ENCODE results near the gene ZNF764.
"Not testable (repeated sequence)": the region's sequence is repeated elsewhere in the genome, so short reads cannot be mapped to it uniquely, and the experiment has no call there.

Gene ZNF764

GRCh38 chr16:30557957-30558788 is at the start of gene ZNF764:
Gene ZNF764, minus strand, starts transcription at chr16:30558374. Its CDS starts 192 bp downstream, at chr16:30558182.
- DNase-seq (ENCODE audit: low spot score): peak; percentile 96

- no peak for DNase-seq (ENCODE audit: low spot score)
Measured at GRCh38 chr16:30606004-30606403, 47.8 kb upstream of the ZNF764 start.

DNA sequence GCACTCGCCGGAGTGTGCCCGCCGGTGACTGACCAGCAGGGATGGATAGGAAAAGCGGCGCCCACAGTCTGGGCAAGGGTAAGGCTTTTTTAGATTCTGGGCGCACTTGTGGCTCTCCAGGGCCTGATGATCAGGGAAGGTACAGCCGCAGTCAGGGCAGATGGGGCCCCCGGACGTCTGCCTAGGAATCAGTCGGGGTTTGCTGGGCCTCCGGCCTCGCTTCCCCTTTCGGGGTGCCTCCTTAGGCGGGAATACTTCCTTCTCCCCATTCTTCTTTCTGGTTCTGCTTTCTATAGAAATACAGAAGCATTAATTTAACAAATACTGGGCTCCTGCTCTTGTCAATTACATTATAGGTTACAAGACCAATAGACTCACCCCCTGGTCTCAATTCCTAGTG is 47.0 kb upstream of the ZNF764 start:
- DNase-seq (ENCODE audit: low spot score): no peak

- DNase-seq (ENCODE audit: low spot score): no peak
Measured at GRCh38 chr16:30604316-30604947, 46.3 kb upstream of the ZNF764 start.

GRCh38 chr16:30603945-30604315 is 45.8 kb upstream of the ZNF764 start:
- no peak for DNase-seq (ENCODE audit: low spot score)

DNA sequence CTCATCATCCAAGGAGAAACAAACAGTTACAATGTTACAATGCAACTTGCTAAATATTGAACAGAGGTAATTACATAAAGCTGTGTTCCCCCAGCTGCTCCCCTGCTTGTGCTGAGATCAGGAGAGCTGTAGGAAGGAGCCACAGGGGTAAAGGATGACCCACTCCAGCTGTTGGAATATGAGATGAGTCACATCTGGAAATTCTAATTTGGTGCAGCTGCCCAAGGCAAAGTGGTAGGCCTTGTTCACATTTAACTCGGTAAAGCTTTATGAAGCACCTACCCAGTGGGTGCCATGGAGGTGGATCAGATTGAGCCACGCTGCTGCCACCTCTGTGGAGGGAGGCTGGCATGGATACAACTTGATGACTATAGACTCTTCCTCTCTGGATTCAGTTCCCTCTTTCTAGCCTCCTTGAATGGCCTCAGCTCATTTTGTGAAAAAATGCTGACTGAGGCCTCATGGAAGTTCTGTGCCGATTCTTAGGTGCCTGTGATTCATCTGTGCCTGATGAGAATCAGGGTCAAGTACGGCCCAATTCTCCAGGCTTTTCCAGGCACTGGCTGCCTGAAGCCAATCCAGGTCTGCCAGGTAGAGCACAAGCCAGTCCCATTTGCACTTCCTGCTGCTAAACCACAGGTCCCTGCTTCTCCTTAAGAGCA is 44.6 kb upstream of the ZNF764 start:
- DNase-seq (ENCODE audit: low spot score): no peak

DNA sequence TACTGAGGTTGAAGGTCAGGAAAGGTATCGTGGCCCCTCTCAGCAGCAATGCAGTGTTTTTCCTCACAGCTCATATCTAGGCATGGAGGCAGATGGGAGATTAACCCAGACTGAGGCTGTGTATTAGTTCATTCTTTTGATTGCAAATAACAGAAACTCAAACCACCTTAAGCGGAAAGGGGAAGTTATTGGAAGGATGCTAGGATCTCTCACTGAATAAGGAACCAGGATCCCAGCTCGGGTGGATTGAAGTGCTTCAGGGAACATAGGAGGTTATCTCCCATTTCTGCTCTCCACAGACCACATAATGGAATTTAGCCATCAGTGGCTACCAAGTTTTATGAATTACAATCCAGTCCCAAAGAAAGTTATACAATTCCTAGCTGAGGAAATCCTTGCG is 43.8 kb upstream of the ZNF764 start:
- DNase-seq (ENCODE audit: low spot score): no peak

DNA sequence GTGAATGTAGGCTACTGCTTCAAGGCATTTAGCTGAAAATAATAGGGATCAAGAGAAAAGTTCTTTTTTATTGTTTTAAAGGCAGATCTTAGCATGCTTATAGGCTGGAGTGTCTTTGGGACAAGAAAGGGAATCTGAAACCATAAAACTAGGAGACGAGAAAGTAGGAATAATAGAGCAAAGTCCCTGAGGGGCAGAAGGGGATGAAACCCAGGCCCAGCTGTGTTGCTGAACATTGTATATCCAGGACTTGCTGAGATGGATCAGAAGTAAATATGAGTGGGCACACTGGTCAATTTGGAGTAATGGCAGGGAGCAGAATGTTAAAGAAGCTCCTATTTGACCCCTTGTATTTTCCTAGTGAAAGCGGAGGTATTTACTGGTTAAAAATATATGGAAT is 42.8 kb upstream of the ZNF764 start:
- DNase-seq (ENCODE audit: low spot score): no peak

DNA sequence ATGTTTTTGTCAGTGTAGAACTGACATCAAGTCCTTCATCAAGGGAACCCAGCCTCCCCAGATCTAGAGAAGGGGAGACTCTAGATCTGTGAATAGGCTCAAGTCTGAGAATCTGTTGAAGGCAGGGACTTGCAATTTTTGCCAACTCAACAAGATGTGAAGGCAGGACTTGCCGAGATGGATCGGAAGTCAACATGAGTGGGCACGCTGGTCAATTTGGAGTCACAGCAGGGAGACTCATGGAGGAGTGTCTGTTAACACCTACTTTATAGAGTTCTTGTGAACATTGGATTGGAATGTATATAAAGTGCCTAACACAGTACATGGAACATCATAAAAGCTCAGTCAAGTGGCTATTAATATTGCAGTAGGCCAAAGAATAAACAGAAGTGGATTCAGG is 42.0 kb upstream of the ZNF764 start:
- DNase-seq (ENCODE audit: low spot score): no peak

GRCh38 chr16:30592871-30593270 is 34.7 kb upstream of the ZNF764 start:
- DNase-seq (ENCODE audit: low spot score): no peak

GRCh38 chr16:30590869-30591268 is 32.7 kb upstream of the ZNF764 start:
- not testable (repeated sequence) for DNase-seq (ENCODE audit: low spot score)

GRCh38 chr16:30589582-30589981 is 31.4 kb upstream of the ZNF764 start:
- not testable (repeated sequence) for DNase-seq (ENCODE audit: low spot score)

GRCh38 chr16:30588651-30589050 is 30.5 kb upstream of the ZNF764 start:
- DNase-seq (ENCODE audit: low spot score): no peak

DNA sequence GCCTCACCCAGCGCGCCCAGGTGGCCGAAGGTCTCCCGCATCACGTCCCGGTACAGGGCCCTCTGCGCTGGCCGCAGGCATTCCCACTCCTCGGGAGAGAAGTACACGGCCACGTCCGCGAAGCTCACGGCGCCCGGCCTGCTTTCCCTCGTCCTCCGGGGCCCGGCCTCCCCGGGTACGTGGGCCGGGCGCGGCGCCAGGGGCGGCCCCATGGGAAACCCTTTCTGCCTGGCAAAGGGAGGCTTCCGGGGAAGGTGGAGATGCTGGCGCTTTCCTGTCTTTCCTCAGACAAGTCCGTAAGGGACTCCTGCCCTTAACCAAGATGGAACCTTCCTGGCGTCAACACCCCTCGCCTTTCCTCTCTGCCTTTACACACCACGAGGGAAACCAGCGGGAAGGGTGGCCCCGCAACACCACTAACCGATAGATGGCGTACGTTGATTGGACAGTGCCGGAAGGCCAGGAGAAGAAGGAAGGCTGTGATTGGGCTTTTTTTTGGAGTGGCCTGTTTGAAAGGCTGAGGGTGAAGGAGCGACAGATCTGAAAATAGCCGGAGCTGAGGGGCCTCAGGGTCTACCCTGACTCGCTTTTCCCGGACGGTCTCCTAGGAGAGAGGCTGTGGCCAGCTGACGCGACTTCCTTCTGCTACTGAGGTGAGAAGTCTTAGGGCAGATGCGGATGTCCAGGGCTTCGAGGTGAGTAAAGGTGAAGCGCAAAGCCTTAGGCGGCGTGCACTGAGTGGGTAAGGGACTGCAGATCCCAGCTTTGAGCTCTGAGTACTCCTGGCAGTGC is 27.4 kb upstream of the ZNF764 start, which contains the start of gene ZNF785:
Gene ZNF785, minus strand, starts transcription at position 298 of the 792 bp plus-strand sequence. Its CDS starts 86 bp downstream, at position 212.
- peak; percentile 96 for DNase-seq (ENCODE audit: low spot score)

- no peak for DNase-seq (ENCODE audit: low spot score)
Measured at GRCh38 chr16:30585022-30585399, 26.8 kb upstream of the ZNF764 start.

DNA sequence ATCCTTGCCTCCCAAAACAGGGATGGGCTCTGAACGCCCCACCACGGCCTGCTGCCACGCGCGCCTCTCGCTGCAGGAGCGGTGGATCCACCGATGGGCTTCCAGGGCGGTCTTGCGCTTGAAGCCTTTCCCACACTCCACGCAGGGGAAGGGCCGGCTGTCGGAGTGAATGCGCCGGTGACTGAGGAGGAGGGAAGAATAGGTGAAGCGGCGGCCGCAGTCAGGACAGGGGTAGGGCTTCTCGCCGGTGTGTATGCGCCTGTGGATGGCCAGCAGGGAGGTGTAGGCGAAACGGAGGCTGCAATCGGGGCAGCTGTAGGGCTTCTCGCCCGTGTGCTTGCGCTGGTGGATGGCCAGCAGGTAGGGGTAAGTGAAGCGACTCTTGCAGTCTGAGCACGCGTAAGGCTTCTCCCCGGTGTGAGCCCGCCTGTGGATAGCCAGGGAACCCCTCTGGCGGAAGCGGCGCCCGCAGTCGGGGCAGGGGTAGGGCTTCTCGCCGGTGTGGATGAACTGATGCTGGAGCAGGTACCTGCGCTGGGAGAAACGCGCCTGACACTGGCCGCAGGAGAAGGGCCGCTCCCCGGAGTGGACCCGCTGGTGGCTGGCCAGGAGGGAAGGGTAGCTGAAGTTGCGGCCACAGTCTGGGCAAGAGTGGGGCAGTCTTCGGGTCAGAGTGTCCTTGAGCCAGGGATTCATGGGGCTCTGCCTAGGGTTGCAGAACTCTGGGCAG is 24.6 kb upstream of the ZNF764 start:
- no peak for DNase-seq (ENCODE audit: low spot score)

- no peak for DNase-seq (ENCODE audit: low spot score)
Measured at GRCh38 chr16:30581457-30581856, 23.3 kb upstream of the ZNF764 start.

DNA sequence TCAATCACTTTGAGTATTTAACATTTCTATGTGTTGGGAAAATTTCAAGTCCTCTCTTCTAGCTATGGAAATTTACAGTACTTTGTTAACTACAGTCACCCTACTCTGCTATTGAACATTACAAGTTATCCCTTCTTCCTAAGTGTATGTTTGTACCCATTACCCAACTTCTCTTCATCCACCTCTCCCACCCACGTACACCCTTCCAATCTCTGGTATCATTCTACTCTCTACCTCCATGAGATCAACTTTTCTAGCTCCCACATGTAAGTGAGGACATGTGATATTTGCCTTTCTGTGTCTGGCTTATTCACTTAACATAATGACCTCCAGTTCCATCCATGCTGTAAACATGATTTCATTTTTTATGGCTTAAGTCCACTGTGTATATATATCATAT is 16.5 kb upstream of the ZNF764 start:
- DNase-seq (ENCODE audit: low spot score): no peak

DNA sequence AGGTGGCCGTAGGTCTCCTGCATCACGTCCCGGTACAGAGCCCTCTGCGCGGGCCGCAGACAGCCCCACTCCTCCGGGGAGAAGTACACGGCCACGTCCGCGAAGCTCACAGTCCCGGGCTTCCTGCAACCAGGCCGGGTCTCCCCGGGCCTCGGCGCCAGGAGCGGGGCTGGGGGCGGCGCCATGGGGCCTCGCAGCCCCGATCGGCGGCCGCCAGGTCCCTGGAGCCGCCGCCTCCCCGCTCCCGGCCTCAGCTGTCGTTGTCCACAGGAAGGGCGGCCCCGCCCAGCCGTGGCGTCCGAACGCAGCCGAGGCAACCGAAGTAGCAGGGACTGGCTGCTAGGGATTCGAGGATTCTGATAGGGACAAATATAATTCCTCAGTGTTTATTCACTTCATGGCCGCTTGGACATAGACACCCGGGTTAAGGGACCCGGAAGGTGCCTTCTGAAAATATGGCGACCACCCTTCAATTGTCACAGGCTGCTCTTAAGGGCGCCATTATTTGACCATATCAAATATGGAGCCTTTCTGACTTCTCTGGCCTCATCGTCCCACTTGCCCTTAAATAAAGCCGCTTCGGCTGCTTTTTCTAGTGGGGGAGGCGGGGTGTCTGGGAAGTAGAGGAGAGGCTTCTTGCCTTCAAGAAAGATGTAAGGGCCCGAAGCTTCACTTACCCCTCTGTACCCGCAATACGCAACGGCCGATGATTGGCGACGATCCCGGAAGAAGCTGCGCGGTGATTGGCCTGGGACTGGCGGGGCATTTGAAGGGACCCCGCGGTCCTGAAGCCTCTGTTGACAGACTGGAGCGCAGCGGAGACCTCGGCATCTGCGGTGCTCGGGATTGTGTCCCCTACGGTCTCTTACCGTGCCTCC is 13.5 kb upstream of the ZNF764 start, which contains the start of gene ZNF688:
Gene ZNF688, minus strand, starts transcription at position 270 of the 878 bp plus-strand sequence. Its CDS starts 85 bp downstream, at position 185.
- peak; percentile 95 for DNase-seq (ENCODE audit: low spot score)
